ENCODE data around the gene TBX19.
A peak's percentile ranks its signal among the peaks of the same experiment; 100 is the strongest.

The TBX19 gene

GRCh38 chr1:168263130-168263529 lies 17.5 kb upstream of the TBX19 start:
- Mint-ChIP-seq H3K9me3 (peaks cover 5% of the 10 kb centered on the region), H3K27me3 (no peaks in the 10 kb centered on the region), H3K4me3 (no peak overlapping the region), H3K36me3 (peaks cover 57% of the 10 kb centered on the region), H3K27ac (no peak overlapping the region), H3K4me1 (no peaks in the 10 kb centered on the region)
- ATAC-seq = no peak

GRCh38 chr1:168264296-168264695 lies 16.4 kb upstream of the TBX19 start:
- no peaks in the 10 kb centered on the region for H3K27me3 Mint-ChIP-seq
- no peak for ATAC-seq
- H3K36me3 Mint-ChIP-seq = peaks cover 57% of the 10 kb centered on the region
- no peaks in the 10 kb centered on the region for H3K4me1 Mint-ChIP-seq
- H3K9me3 Mint-ChIP-seq = peaks cover 5% of the 10 kb centered on the region
- H3K27ac Mint-ChIP-seq = no peak overlapping the region
- H3K4me3 Mint-ChIP-seq = no peak overlapping the region

GRCh38 chr1:168265596-168265995 lies 15.1 kb upstream of the TBX19 start:
- no peak overlapping the region for H3K4me3 Mint-ChIP-seq
- no peaks in the 10 kb centered on the region for H3K4me1 Mint-ChIP-seq
- ATAC-seq = no peak
- H3K27ac Mint-ChIP-seq = no peak overlapping the region
- H3K9me3 Mint-ChIP-seq = peaks cover 5% of the 10 kb centered on the region
- peaks cover 57% of the 10 kb centered on the region for H3K36me3 Mint-ChIP-seq
- no peaks in the 10 kb centered on the region for H3K27me3 Mint-ChIP-seq

GRCh38 chr1:168266644-168267186 lies 14.0 kb upstream of the TBX19 start:
- ATAC-seq = no peak
- Mint-ChIP-seq H3K4me1 (no peaks in the 10 kb centered on the region), H3K4me3 (no peak overlapping the region), H3K9me3 (peaks cover 5% of the 10 kb centered on the region), H3K36me3 (peaks cover 48% of the 10 kb centered on the region), H3K27ac (no peak overlapping the region), H3K27me3 (no peaks in the 10 kb centered on the region)

- Mint-ChIP-seq H3K36me3 (peaks cover 54% of the 10 kb centered on the region), H3K4me3 (no peak overlapping the region), H3K9me3 (peaks cover 3% of the 10 kb centered on the region), H3K27ac (no peak overlapping the region), H3K4me1 (peaks cover 16% of the 10 kb centered on the region), H3K27me3 (no peaks in the 10 kb centered on the region)
- no peak for ATAC-seq
Observed at GRCh38 chr1:168271636-168272035, 9.0 kb upstream of the TBX19 start.

GRCh38 chr1:168273575-168273974 lies 7.1 kb upstream of the TBX19 start:
- peaks cover 16% of the 10 kb centered on the region for H3K4me1 Mint-ChIP-seq
- no peak for ATAC-seq
- peak overlapping the region; percentile 44 for H3K27ac Mint-ChIP-seq
- H3K27me3 Mint-ChIP-seq = no peaks in the 10 kb centered on the region
- H3K4me3 Mint-ChIP-seq = no peak overlapping the region
- H3K36me3 Mint-ChIP-seq = peaks cover 65% of the 10 kb centered on the region
- H3K9me3 Mint-ChIP-seq = peaks cover 3% of the 10 kb centered on the region

GRCh38 chr1:168279253-168279652 lies 1.4 kb upstream of the TBX19 start:
- H3K4me1 Mint-ChIP-seq = peaks cover 2% of the 10 kb centered on the region
- H3K27me3 Mint-ChIP-seq = no peaks in the 10 kb centered on the region
- ATAC-seq = no peak
- no peak overlapping the region for H3K4me3 Mint-ChIP-seq
- no peak overlapping the region for H3K27ac Mint-ChIP-seq
- H3K9me3 Mint-ChIP-seq = peaks cover 3% of the 10 kb centered on the region
- peaks cover 73% of the 10 kb centered on the region for H3K36me3 Mint-ChIP-seq

GRCh38 chr1:168281603-168282325 lies 1.1 kb downstream of the TBX19 start:
- Mint-ChIP-seq H3K36me3 (peaks cover 63% of the 10 kb centered on the region), H3K9me3 (peaks cover 3% of the 10 kb centered on the region), H3K4me1 (peaks cover 6% of the 10 kb centered on the region), H3K4me3 (no peak overlapping the region), H3K27ac (no peak overlapping the region), H3K27me3 (no peaks in the 10 kb centered on the region)
- ATAC-seq = no peak

- peaks cover 3% of the 10 kb centered on the region for H3K9me3 Mint-ChIP-seq
- no peaks in the 10 kb centered on the region for H3K27me3 Mint-ChIP-seq
- H3K27ac Mint-ChIP-seq = no peak overlapping the region
Observed at GRCh38 chr1:168285521-168285790, 4.8 kb downstream of the TBX19 start.

GRCh38 chr1:168285971-168286927 lies 5.6 kb downstream of the TBX19 start:
- ATAC-seq = no peak
- peaks cover 3% of the 10 kb centered on the region for H3K9me3 Mint-ChIP-seq
- H3K4me1 Mint-ChIP-seq = peaks cover 6% of the 10 kb centered on the region
- H3K27ac Mint-ChIP-seq = no peak overlapping the region
- H3K4me3 Mint-ChIP-seq = no peak overlapping the region
- peaks cover 49% of the 10 kb centered on the region for H3K36me3 Mint-ChIP-seq
- no peaks in the 10 kb centered on the region for H3K27me3 Mint-ChIP-seq

More at GRCh38 chr1:168285521-168285790, 4.8 kb downstream of the TBX19 start:
- Mint-ChIP-seq H3K4me3 (no peak overlapping the region), H3K4me1 (peaks cover 6% of the 10 kb centered on the region), H3K36me3 (peaks cover 53% of the 10 kb centered on the region)
- ATAC-seq = no peak

- Mint-ChIP-seq H3K9me3 (peaks cover 3% of the 10 kb centered on the region), H3K27ac (no peak overlapping the region), H3K4me1 (peaks cover 6% of the 10 kb centered on the region), H3K36me3 (peaks cover 41% of the 10 kb centered on the region), H3K27me3 (no peaks in the 10 kb centered on the region), H3K4me3 (no peak overlapping the region)
- ATAC-seq = no peak
Observed at GRCh38 chr1:168287237-168287664, 6.6 kb downstream of the TBX19 start.

- H3K9me3 Mint-ChIP-seq = no peaks in the 10 kb centered on the region
- no peaks in the 10 kb centered on the region for H3K27me3 Mint-ChIP-seq
- no peak overlapping the region for H3K4me3 Mint-ChIP-seq
- peaks cover 6% of the 10 kb centered on the region for H3K4me1 Mint-ChIP-seq
- no peak for ATAC-seq
- no peak overlapping the region for H3K27ac Mint-ChIP-seq
- peaks cover 41% of the 10 kb centered on the region for H3K36me3 Mint-ChIP-seq
Observed at GRCh38 chr1:168288311-168289052, 7.8 kb downstream of the TBX19 start.

- ATAC-seq = no peak
- H3K27ac Mint-ChIP-seq = no peak overlapping the region
- H3K36me3 Mint-ChIP-seq = peaks cover 33% of the 10 kb centered on the region
- H3K9me3 Mint-ChIP-seq = no peaks in the 10 kb centered on the region
- no peak overlapping the region for H3K4me3 Mint-ChIP-seq
- H3K4me1 Mint-ChIP-seq = no peaks in the 10 kb centered on the region
- no peaks in the 10 kb centered on the region for H3K27me3 Mint-ChIP-seq
Observed at GRCh38 chr1:168291222-168291837, 10.7 kb downstream of the TBX19 start.

GRCh38 chr1:168293356-168293755 lies 12.7 kb downstream of the TBX19 start:
- Mint-ChIP-seq H3K27ac (no peak overlapping the region), H3K9me3 (no peaks in the 10 kb centered on the region), H3K4me3 (no peak overlapping the region), H3K4me1 (no peaks in the 10 kb centered on the region), H3K27me3 (no peaks in the 10 kb centered on the region), H3K36me3 (peaks cover 31% of the 10 kb centered on the region)
- no peak for ATAC-seq

All from stimulated activated memory B cell treated with anti-CD40 and anti-IgM and Interleukin-4, amounts not matched to agents 10 μg/mL and 1 μg/mL and 100 μg/mL, for 72 hours (primary cell).